NCI-H1092 treated with DMSO at 0.1 percent for 48 hours (cell line): ENCODE measurements around the gene FILIP1L.

Experiments used
- DNase-seq: peaks from one replicate; lab custom pipeline; 2025; lab: John Stamatoyannopoulos, UW

FILIP1L gene

GRCh38 chr3:100125161-100125938, 11.0 kb upstream of the FILIP1L start:
- DNase-seq: no peak

- no peak for DNase-seq
Measured at GRCh38 chr3:100124201-100124761, 10.0 kb upstream of the FILIP1L start.

GRCh38 chr3:100123112-100123511, 8.8 kb upstream of the FILIP1L start:
- DNase-seq: no peak

DNA sequence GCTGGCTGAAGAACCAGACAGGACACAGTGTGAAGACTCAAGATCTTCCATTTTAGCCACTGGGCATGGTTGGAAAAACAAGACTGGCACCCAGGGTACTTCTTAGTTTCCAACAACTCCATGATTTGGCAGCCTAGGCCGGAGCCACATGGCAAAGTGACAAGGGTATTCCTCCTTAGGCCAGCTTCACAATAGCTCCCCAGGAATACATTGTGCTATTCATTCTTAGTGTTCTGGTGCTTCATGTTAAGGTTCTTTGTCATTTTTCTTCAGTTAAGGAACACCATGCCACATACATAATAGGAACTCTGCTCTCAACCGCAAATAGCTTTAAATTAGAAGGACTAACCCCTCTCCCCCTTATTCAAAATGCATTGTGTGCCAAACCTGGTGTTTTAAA, 8.0 kb upstream of the FILIP1L start:
- DNase-seq: no peak

- no peak for DNase-seq
Measured at GRCh38 chr3:100120693-100121092, 6.4 kb upstream of the FILIP1L start.

DNA sequence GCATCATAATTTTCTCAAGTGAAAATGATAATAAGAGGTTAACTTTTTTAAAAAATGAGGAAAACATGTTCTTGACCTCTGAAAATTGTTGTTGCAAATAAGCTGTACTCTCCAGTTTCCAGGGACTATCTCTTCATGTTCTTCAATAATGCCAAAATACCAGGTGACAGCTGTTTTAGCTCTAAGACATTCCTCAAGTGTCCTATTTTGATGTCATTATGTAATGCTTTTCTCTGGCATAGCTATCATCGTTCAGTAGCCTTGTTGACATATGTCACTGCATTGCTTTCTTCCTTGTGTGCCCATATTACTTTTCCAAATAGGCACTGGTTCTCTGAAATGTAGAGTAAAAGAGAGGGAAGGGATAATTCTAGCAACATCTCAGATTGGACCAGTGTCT, 5.7 kb upstream of the FILIP1L start:
- no peak for DNase-seq

DNA sequence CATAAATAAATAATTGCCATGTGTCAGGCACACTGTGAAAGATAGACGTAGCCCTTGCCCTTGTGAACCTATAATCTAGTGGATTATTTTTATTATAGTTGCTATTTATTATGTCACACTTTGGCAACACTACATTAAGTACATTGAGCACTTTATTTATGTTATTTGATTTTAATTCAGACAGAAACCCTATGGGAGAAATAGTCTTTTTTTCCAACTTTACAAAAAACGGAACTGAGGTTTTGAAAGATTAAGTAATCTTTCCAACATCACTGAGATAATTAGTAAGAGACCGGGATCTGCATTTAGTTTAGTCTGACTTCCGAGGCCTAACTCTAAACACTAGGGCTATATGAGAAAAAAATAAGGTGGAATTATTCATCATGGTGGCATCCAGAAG, 2.8 kb upstream of the FILIP1L start:
- no peak for DNase-seq

- DNase-seq: no peak
Measured at GRCh38 chr3:100113723-100114412, 433 bp downstream of the FILIP1L start.

- no peak for DNase-seq
Measured at GRCh38 chr3:100111728-100112127, 2.6 kb downstream of the FILIP1L start.

DNA sequence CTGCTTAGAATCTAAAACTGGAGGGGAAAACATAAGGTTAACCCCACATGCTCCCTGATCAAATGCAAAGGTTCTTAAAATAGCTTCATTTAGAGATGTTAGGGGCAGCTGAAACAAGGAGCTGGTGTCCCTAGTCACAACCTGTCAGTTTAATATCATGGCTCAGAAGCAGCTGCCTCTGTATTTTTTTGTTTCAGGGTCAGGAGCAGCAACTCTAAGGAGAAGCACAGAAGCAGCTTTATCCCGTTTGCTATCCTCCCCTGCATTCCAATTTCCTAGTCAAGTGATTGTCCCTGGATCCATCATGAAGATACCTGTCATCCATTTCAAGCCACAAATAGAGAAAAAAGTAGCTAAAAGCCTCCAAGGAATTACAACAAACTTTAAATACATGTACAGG, 4.1 kb downstream of the FILIP1L start:
- no peak for DNase-seq

- DNase-seq: no peak
Measured at GRCh38 chr3:100108464-100109079, 5.7 kb downstream of the FILIP1L start.

DNA sequence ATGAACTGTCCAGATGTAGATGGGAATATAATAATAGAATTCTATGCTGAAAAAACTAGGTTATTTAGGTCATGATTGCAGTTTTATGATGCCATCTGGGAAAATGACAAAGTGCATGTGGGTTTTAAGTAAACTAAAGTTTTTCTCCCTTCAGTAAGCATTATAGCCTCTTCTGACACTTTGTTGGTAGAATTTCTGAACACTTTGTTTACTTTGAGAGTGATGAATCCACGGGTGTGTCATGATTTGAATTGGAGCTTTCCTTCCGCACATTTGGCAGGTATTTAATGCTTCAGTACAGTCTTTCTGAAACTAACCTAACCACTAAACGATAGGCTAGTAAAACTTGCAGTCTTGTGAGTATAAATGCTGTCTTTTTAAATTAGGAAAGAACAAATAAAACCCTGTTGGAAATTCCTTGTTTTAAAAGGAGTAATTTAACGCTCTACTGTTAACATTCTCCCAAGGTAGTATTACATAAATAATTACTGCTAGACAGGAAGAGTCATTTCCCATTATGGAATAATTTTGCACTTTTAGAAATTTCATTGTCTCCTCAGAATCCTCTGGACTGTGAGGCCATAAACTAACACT, 7.0 kb downstream of the FILIP1L start:
- no peak for DNase-seq

- no peak for DNase-seq
Measured at GRCh38 chr3:100106531-100107141, 7.7 kb downstream of the FILIP1L start.

DNA sequence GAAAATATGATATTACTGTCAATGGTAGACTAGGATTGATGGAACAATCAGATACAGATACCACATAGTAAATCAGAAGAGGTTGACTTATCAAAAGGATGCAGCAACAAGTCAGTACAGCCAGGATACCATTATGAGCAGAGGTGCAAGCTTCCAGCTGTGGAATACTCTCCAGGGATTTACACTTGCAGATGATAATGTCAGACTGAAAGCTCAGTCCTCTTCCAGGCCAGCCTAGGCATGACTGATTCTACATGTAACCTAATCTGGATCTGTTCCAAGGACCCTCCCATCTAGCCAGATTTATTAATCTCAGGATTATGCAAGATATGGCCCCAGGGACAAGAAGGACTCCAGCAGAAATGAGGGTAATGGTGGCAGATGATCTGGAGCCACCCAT, 8.2 kb downstream of the FILIP1L start:
- DNase-seq: peak; percentile 18

GRCh38 chr3:100105501-100105900, 8.8 kb downstream of the FILIP1L start:
- DNase-seq: no peak

DNA sequence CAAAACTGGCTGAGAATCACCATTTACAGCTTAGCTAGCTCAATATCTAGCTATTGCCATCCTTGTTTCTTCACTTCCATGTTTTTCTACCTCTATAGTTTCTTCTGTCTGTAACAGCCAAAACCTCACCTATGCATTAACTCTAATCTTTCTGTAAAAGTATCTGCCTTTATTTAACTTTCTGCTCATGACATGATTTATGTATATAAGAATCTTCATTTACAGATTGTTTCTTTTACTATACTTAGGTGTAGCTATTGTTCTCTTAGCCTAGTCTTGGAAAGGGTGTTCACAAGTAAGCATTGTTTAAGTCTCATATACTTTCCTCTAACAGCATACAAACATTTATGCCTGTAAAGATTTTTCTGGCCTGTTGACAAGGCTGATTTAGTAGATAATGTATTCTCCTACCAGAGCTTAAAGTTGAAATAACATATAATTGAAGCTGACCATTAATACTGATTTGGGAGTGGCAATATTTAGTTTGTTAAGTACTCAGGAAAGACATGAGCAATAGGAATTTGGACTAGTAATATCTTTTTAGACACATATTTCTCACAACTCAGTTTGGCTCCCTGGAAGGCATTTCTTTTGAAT, 9.4 kb downstream of the FILIP1L start:
- DNase-seq: peak; percentile 7

GRCh38 chr3:100104442-100104798, 9.9 kb downstream of the FILIP1L start:
- no peak for DNase-seq

GRCh38 chr3:100103558-100104441, 10.5 kb downstream of the FILIP1L start:
- DNase-seq: peak; percentile 93

DNA sequence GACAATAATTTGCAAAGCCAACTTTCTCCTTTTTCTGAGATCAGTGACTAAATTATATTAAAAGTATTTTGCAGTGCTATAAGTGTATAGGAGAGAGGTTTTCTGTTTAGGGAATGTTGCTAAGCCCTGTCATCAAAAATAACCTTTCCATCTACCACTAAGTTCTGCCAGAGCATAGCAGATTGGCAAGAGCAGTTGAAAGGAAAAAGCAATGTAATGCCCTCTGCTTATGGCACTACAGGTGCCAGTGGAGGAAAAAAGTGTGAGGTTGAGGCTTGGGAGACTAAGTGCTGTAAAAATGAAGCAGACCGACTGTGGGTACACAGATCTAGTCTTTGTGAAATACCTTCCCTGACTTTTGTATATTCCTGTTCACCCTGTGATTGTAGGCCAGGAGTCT, 11.5 kb downstream of the FILIP1L start:
- DNase-seq: peak; percentile 46

GRCh38 chr3:100100425-100100824, 13.9 kb downstream of the FILIP1L start:
- DNase-seq: no peak

- no peak for DNase-seq
Measured at GRCh38 chr3:100099621-100100020, 14.7 kb downstream of the FILIP1L start.
